Adrenal gland (tissue), 5 donors: Measurements from ENCODE around the gene NOSIP.

Experiments
- POLR2A ChIP-seq, 2 donors: fragments of 450-650 bp; IDR thresholded peaks; one replicate each; pipeline ENCODE4 v1.6.1; 2017; ENCODE audit warnings: antibody characterized with exemption in 2 of 2, mild to moderate bottlenecking in 2 of 2, moderate library complexity in 1 of 2
- TF ChIP-seq, protein P1 (sequence below), 6 experiments: fragments of 450-650 bp in 4 of 6; fragments of 200-600 bp in 2 of 6; sonication (generic) in 1 of 6; IDR thresholded peaks; 1 replicate in 5 of 6; 2 replicates in 1 of 6; pipeline versions ENCODE4 v1.5.1 to v1.8.0; 2016 to 2021; ENCODE audit warnings: antibody characterized with exemption in 6 of 6, mild to moderate bottlenecking in 2 of 6, moderate library complexity in 1 of 6
- donor health status: DM: no; HTN: no; CAD: no.

DNA sequence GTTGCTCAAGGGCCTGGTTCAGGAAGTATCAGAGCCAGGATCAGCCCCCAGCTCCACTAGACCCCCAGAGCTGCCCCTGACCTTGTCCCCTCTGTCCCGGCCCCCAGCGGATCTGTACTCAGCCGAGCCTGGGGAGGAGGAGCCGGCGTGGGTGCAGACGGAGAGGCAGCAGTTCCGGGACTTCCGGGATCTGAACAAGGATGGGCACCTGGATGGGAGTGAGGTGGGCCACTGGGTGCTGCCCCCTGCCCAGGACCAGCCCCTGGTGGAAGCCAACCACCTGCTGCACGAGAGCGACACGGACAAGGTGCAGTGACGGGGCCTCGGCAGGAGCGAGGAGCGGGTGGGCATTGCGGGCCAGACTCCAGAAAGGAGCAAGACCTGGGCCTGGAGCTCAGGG lies 37.9 kb downstream of the NOSIP start:
- TF ChIP-seq, protein P1, sequence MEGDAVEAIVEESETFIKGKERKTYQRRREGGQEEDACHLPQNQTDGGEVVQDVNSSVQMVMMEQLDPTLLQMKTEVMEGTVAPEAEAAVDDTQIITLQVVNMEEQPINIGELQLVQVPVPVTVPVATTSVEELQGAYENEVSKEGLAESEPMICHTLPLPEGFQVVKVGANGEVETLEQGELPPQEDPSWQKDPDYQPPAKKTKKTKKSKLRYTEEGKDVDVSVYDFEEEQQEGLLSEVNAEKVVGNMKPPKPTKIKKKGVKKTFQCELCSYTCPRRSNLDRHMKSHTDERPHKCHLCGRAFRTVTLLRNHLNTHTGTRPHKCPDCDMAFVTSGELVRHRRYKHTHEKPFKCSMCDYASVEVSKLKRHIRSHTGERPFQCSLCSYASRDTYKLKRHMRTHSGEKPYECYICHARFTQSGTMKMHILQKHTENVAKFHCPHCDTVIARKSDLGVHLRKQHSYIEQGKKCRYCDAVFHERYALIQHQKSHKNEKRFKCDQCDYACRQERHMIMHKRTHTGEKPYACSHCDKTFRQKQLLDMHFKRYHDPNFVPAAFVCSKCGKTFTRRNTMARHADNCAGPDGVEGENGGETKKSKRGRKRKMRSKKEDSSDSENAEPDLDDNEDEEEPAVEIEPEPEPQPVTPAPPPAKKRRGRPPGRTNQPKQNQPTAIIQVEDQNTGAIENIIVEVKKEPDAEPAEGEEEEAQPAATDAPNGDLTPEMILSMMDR (IDR thresholded peaks at IDR 0.05): no peak
- no peak for TF ChIP-seq POLR2A (IDR thresholded peaks at IDR 0.05)
